Neural progenitor cell (in vitro differentiated cells): ENCODE data around the gene PCDHGA4. TPM values are rescaled to one million over a fixed set of nuclear protein-coding genes. Genes with fewer than 3 reads are reported as not detected.
A peak's percentile ranks its signal among the peaks of the same experiment; 100 is the strongest.
"Not testable (repeated sequence)": the region's sequence is repeated elsewhere in the genome, so short reads cannot be mapped to it uniquely, and the experiment has no call there.

Experiments used
- DNase-seq: peaks from one replicate; pipeline ENCODE4 v3.0.0-alpha.2; 2016; ENCODE audit warnings: low spot score
- H2AFZ ChIP-seq: fragments of 200-600 bp; sonication (generic); replicated peaks from 2 replicates; pipeline ENCODE4 v1.6.1; 2016; ENCODE audit warnings: antibody characterized with exemption
- H3F3A ChIP-seq: fragments of 200-600 bp; sonication (generic); 2 replicates; pipeline ENCODE4 v1.6.1; 2016; ENCODE audit warnings: antibody characterized with exemption, low read depth
- H3K27ac ChIP-seq: fragments of 200-600 bp; sonication (generic); 2 replicates; pipeline ENCODE4 v1.5.1; 2016; ENCODE audit warnings: mild to moderate bottlenecking
- H3K27me3 ChIP-seq: fragments of 200-600 bp; sonication (generic); 2 replicates; pipeline ENCODE4 v1.6.1; 2016; ENCODE audit warnings: mild to moderate bottlenecking, moderate library complexity
- H3K36me3 ChIP-seq: fragments of 200-600 bp; sonication (generic); 2 replicates; pipeline ENCODE4 v1.5.1; 2016
- H3K4me1 ChIP-seq: fragments of 200-600 bp; sonication (generic); 2 replicates; pipeline ENCODE4 v1.6.1; 2016; ENCODE audit warnings: mixed run types
- H3K4me2 ChIP-seq: fragments of 200-600 bp; sonication (generic); 2 replicates; pipeline ENCODE4 v1.6.1; 2016
- H3K4me3 ChIP-seq: fragments of 200-600 bp; sonication (generic); 2 replicates; pipeline ENCODE4 v1.5.1; 2016
- H3K79me2 ChIP-seq: fragments of 200-600 bp; sonication (generic); 2 replicates; pipeline ENCODE4 v1.6.1; 2016; ENCODE audit warnings: low read depth
- H3K9ac ChIP-seq: fragments of 200-600 bp; sonication (generic); 2 replicates; pipeline ENCODE4 v1.6.1; 2016
- H3K9me3 ChIP-seq: fragments of 200-600 bp; sonication (generic); 2 replicates; pipeline ENCODE4 v1.5.1; 2016; ENCODE audit warnings: low read depth
- H4K20me1 ChIP-seq: fragments of 200-600 bp; sonication (generic); 2 replicates; pipeline ENCODE4 v1.6.1; 2016; ENCODE audit warnings: low read depth
- H3K27ac Mint-ChIP-seq: 3 replicates; pipeline ENCODE4 v1.8.0; 2021; ENCODE audit warnings: mixed read lengths
- H3K27me3 Mint-ChIP-seq: 2 replicates; pipeline ENCODE4 v1.8.0; 2022; ENCODE audit warnings: low read depth, mild to moderate bottlenecking, inconsistent platforms, moderate library complexity, mixed read lengths; ENCODE audit not compliant: insufficient read depth
- H3K36me3 Mint-ChIP-seq: 3 replicates; pipeline ENCODE4 v1.8.0; 2021; ENCODE audit warnings: mixed read lengths
- H3K4me1 Mint-ChIP-seq: 3 replicates; pipeline ENCODE4 v1.8.0; 2021; ENCODE audit warnings: mixed read lengths
- H3K4me3 Mint-ChIP-seq: 3 replicates; pipeline ENCODE4 v1.8.0; 2021; ENCODE audit warnings: mild to moderate bottlenecking, moderate library complexity, mixed read lengths
- H3K9me3 Mint-ChIP-seq: 3 replicates; pipeline ENCODE4 v1.8.0; 2020; ENCODE audit warnings: mixed read lengths
- CTCF ChIP-seq: fragments of 200-600 bp; sonication (generic); IDR thresholded peaks from 2 replicates; pipeline ENCODE4 v1.5.1; 2017; ENCODE audit warnings: antibody characterized with exemption, mild to moderate bottlenecking
- EZH2 ChIP-seq: fragments of 200-600 bp; sonication (generic); IDR thresholded peaks from 2 replicates; pipeline ENCODE4 v1.6.1; 2017; ENCODE audit warnings: antibody characterized with exemption, mild to moderate bottlenecking, moderate library complexity
- EZH2phosphoT487 ChIP-seq: fragments of 200-600 bp; sonication (generic); IDR thresholded peaks from 2 replicates; pipeline ENCODE4 v1.6.1; 2017; ENCODE audit warnings: antibody characterized with exemption
- total RNA-seq: library from RNA; depleted of rRNA; stranded (reverse); fragments of >200 nt; gene quantifications from 2 replicates; pipeline ENCODE4 v1.2.3, GENCODE V29; 2015; ENCODE audit warnings: low replicate concordance

The PCDHGA4 gene
- total RNA-seq, 1 donor from 2014 or later: 2.4 TPM

DNA sequence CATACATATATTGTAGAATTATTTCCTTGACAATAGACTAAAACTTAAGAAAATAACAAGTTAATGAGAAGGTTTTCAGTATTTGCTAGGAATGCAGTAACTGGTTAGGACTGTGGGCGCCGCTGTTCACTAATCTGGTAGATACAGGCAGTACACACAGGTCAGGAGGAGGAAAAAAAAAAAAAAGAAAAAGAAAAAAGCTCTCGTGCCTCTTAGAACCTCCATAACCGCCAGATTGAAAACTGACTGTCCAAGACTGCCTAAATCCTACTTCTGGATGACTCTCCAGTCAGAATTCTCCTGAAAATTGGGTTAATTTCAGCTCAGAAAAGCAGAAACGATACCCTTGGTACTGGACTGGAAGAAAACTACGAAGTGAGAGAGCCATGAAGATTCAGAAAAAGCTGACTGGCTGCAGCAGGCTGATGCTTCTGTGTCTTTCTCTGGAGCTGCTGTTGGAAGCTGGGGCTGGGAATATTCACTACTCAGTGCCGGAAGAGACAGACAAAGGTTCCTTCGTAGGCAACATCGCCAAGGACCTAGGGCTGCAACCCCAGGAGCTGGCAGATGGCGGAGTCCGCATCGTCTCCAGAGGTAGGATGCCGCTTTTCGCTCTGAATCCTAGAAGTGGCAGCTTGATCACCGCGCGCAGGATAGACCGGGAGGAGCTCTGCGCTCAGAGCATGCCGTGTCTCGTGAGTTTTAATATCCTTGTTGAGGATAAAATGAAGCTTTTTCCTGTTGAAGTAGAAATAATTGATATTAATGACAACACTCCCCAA lies 24.3 kb upstream of the PCDHGA4 start, which contains the start of gene PCDHGA1:
PCDHGA1 (plus strand) TSS at position 216 of the 782 bp plus-strand sequence.
- no peaks in the 10 kb centered on the region for H3K4me1 Mint-ChIP-seq
- no peaks in the 10 kb centered on the region for H3F3A ChIP-seq
- no peaks in the 10 kb centered on the region for H3K36me3 Mint-ChIP-seq
- TF ChIP-seq EZH2phosphoT487 (no peak), EZH2 (no peak), CTCF (peak; percentile 33)
- H3K4me3 ChIP-seq: no peak within 1 kb of the TSS
- H3K9me3 Mint-ChIP-seq: peaks cover 44% of the 10 kb centered on the region
- no peak within 1 kb of the TSS for H3K27ac ChIP-seq
- H3K79me2 ChIP-seq: no peaks in the 10 kb centered on the region
- DNase-seq: peak; percentile 13
- H3K4me3 Mint-ChIP-seq: no peak within 1 kb of the TSS
- no peak within 1 kb of the TSS for H3K27ac Mint-ChIP-seq
- H3K4me1 ChIP-seq: no peaks in the 10 kb centered on the region
- H2AFZ ChIP-seq: no peak within 1 kb of the TSS
- H3K36me3 ChIP-seq: peaks cover 4% of the 10 kb centered on the region
- no peaks in the 10 kb centered on the region for H3K27me3 ChIP-seq
- no peak within 1 kb of the TSS for H3K4me2 ChIP-seq
- peaks cover 6% of the 10 kb centered on the region for H3K9me3 ChIP-seq
- no peak within 1 kb of the TSS for H3K9ac ChIP-seq
- H3K27me3 Mint-ChIP-seq: peaks cover 6% of the 10 kb centered on the region
- no peaks in the 10 kb centered on the region for H4K20me1 ChIP-seq

DNA sequence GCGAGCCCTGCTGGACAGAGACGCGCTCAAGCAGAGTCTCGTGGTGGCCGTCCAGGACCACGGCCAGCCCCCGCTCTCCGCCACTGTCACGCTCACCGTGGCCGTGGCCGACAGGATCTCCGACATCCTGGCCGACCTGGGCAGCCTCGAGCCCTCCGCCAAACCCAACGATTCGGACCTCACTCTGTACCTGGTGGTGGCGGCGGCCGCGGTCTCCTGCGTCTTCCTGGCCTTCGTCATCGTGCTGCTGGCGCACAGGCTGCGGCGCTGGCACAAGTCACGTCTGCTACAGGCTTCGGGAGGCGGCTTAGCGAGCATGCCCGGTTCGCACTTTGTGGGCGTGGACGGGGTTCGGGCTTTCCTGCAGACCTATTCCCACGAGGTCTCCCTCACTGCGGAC lies 22.2 kb upstream of the PCDHGA4 start:
- not testable (repeated sequence) for H3K27me3 ChIP-seq, H3K79me2 ChIP-seq, H3K4me3 ChIP-seq, H3K4me3 Mint-ChIP-seq, H3K4me2 ChIP-seq, H3K27ac ChIP-seq, H3K27me3 Mint-ChIP-seq, DNase-seq, H3K27ac Mint-ChIP-seq, H3K9me3 ChIP-seq, H3K36me3 ChIP-seq, H3F3A ChIP-seq, H3K4me1 ChIP-seq, H4K20me1 ChIP-seq, H3K36me3 Mint-ChIP-seq, H3K9ac ChIP-seq, H2AFZ ChIP-seq, H3K4me1 Mint-ChIP-seq
- peaks cover 42% of the 10 kb centered on the region for H3K9me3 Mint-ChIP-seq

DNA sequence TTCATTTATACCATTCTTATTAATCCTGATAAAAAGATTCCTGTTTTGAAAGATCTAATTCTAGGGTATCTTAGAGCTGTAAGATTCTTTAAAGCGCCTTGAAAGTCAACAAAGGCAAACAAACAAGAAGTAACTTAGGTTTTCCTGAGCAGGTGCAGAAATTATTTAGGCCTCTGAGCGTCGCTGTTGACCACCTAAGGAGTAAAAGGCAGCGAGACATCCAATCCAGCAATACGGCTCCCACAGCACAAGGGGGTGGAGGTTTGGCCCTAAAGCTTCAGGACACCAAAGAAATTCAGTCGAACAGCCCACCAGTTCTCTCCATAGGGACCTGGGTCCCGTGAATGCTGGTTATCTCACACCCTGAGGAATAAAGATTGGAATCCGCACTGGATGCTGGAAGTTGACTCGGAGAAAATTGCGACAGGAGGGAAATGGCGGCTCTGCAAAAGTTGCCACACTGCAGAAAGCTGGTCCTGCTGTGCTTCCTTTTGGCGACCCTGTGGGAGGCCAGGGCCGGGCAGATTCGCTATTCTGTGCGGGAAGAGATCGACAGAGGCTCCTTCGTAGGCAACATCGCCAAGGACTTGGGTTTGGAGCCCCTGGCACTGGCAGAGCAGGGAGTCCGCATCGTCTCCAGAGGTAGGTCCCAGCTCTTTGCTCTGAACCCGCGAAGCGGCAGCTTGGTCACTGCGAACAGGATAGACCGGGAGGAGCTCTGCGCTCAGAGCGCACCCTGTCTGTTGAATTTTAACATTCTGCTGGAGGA lies 16.1 kb upstream of the PCDHGA4 start, which contains the start of gene PCDHGA2:
PCDHGA2 (plus strand) TSS at position 223 of the 769 bp plus-strand sequence.
- TF ChIP-seq EZH2phosphoT487: no peak
- TF ChIP-seq EZH2: no peak
- TF ChIP-seq CTCF: peak; percentile 53
- Mint-ChIP-seq H3K27ac (no peak within 1 kb of the TSS), H3K9me3 (peaks cover 50% of the 10 kb centered on the region), H3K36me3 (peaks cover 1% of the 10 kb centered on the region), H3K27me3 (peaks cover 7% of the 10 kb centered on the region), H3K4me1 (no peaks in the 10 kb centered on the region), H3K4me3 (no peak within 1 kb of the TSS)
- Histone ChIP-seq H3K9ac (no peak within 1 kb of the TSS), H2AFZ (no peak within 1 kb of the TSS), H3K4me1 (no peaks in the 10 kb centered on the region), H3K27me3 (no peaks in the 10 kb centered on the region), H3K36me3 (no peaks in the 10 kb centered on the region), H3K27ac (no peak within 1 kb of the TSS), H3K9me3 (peaks cover 17% of the 10 kb centered on the region), H3K79me2 (no peaks in the 10 kb centered on the region), H3K4me3 (no peak within 1 kb of the TSS), H4K20me1 (no peaks in the 10 kb centered on the region), H3K4me2 (no peak within 1 kb of the TSS), H3F3A (no peaks in the 10 kb centered on the region)
- peak; percentile 54 for DNase-seq

GRCh38 chr5:141340781-141341354 lies 14.0 kb upstream of the PCDHGA4 start:
- not testable (repeated sequence) for H3K4me1 Mint-ChIP-seq, H3K27ac ChIP-seq, DNase-seq, H3K79me2 ChIP-seq, H3K4me3 ChIP-seq, H3K36me3 ChIP-seq, H3K27me3 ChIP-seq, H3F3A ChIP-seq, H3K36me3 Mint-ChIP-seq, H3K4me1 ChIP-seq, H2AFZ ChIP-seq, H3K27ac Mint-ChIP-seq, H3K27me3 Mint-ChIP-seq, H3K4me3 Mint-ChIP-seq, H3K9ac ChIP-seq, H3K4me2 ChIP-seq, H4K20me1 ChIP-seq
- H3K9me3 Mint-ChIP-seq: peaks cover 53% of the 10 kb centered on the region
- peaks cover 18% of the 10 kb centered on the region for H3K9me3 ChIP-seq
